Nephron progenitor cell (in vitro differentiated cells): ENCODE data around the gene PM20D2.

Experiments
- DNase-seq: peaks from one replicate; pipeline ENCODE4 v3.0.0; 2021
- H3K27ac Mint-ChIP-seq: 2 replicates; pipeline ENCODE4 v1.8.0; 2021; ENCODE audit warnings: mild to moderate bottlenecking, moderate library complexity, mixed read lengths
- H3K27me3 Mint-ChIP-seq: 2 replicates; pipeline ENCODE4 v1.8.0; 2021; ENCODE audit warnings: mild to moderate bottlenecking, low read depth, mixed read lengths; ENCODE audit not compliant: poor library complexity
- H3K36me3 Mint-ChIP-seq: 2 replicates; pipeline ENCODE4 v1.8.0; 2021; ENCODE audit warnings: low read depth, mixed read lengths
- H3K4me1 Mint-ChIP-seq: 2 replicates; pipeline ENCODE4 v1.8.0; 2021; ENCODE audit warnings: mixed read lengths
- H3K4me3 Mint-ChIP-seq: 2 replicates; pipeline ENCODE4 v1.8.0; 2021; ENCODE audit warnings: mild to moderate bottlenecking, moderate library complexity, mixed read lengths
- H3K9me3 Mint-ChIP-seq: 2 replicates; pipeline ENCODE4 v1.8.0; 2021; ENCODE audit warnings: mild to moderate bottlenecking, moderate library complexity, mixed read lengths
- TF ChIP-seq, protein P1 (sequence below): fragments of 200-600 bp; sonication (generic); IDR thresholded peaks from 2 replicates; pipeline ENCODE4 v1.5.0; 2021; ENCODE audit warnings: antibody characterized with exemption

Gene PM20D2

DNA sequence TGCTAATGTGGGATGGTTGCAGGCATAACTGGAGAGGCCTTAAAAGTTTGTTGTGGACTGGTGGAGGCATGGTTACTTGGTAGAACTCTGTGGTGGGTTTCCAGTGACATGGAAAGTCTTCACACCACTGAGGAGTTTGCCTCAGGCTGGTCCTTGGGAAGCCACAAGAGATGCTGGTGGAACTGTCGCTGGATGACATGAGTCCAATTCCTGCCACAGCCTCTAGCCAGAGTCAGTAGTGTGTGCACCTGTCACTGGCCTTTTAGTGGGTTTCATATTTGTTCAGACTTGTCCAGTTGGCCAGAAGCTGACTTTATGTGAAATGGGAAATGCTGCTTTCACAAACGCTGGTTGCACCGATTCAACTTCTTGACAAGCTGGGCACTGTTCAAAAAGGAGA is 14.3 kb upstream of the PM20D2 start:
- Mint-ChIP-seq H3K36me3 (peaks cover 37% of the 10 kb centered on the region), H3K4me3 (no peak overlapping the region), H3K4me1 (no peaks in the 10 kb centered on the region), H3K9me3 (peaks cover 34% of the 10 kb centered on the region), H3K27ac (no peak overlapping the region), H3K27me3 (peaks cover 5% of the 10 kb centered on the region)
- TF ChIP-seq, protein P1, sequence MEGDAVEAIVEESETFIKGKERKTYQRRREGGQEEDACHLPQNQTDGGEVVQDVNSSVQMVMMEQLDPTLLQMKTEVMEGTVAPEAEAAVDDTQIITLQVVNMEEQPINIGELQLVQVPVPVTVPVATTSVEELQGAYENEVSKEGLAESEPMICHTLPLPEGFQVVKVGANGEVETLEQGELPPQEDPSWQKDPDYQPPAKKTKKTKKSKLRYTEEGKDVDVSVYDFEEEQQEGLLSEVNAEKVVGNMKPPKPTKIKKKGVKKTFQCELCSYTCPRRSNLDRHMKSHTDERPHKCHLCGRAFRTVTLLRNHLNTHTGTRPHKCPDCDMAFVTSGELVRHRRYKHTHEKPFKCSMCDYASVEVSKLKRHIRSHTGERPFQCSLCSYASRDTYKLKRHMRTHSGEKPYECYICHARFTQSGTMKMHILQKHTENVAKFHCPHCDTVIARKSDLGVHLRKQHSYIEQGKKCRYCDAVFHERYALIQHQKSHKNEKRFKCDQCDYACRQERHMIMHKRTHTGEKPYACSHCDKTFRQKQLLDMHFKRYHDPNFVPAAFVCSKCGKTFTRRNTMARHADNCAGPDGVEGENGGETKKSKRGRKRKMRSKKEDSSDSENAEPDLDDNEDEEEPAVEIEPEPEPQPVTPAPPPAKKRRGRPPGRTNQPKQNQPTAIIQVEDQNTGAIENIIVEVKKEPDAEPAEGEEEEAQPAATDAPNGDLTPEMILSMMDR = no peak
- DNase-seq = no peak

DNA sequence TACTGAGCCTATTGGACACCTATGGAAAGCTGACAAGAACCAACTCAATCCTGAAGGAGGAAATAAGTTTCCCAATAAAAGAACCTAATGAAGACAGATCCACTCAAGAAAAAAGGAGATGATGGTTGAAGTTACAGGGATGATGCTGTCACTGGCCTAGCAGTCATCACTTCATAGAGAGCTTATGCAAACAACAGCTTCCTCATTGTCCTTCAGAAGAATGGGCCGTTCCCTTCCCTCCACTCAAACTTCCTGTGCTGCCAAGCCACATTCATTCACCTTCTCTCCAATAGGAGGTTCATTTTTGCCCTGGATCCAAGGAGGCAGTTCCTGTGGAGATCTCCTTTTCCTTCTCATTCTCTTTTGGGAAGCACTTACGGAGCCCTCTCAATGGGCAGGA is 13.8 kb upstream of the PM20D2 start:
- TF ChIP-seq, protein P1 = no peak
- peaks cover 5% of the 10 kb centered on the region for H3K27me3 Mint-ChIP-seq

DNA sequence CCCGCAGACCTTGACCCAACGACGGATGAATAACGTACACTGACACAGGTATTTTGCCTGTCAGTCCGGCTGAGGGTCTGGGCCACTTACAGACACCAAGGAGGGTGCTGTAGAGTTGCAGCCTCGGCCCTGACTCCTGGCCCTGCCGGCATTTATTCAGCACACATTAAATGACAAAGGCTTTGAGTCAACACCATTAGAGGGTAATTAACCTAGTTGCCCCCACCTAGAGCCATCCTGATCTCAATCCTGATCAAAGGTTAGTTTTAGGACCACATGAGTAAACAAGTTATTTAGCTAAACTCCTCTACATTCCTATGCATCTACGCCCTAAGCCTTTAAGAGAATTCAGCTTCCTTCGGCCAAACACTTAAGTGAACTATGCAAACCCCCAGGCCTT is 11.9 kb upstream of the PM20D2 start:
- Mint-ChIP-seq H3K9me3 (peaks cover 16% of the 10 kb centered on the region), H3K36me3 (peaks cover 24% of the 10 kb centered on the region), H3K4me3 (no peak overlapping the region), H3K27ac (no peak overlapping the region), H3K27me3 (peaks cover 5% of the 10 kb centered on the region), H3K4me1 (peaks cover under 1% of the 10 kb centered on the region)
- no peak for DNase-seq
- TF ChIP-seq, protein P1 = no peak

More for the DNA sequence above, 13.8 kb upstream of the PM20D2 start:
- Mint-ChIP-seq H3K9me3 (peaks cover 30% of the 10 kb centered on the region), H3K4me1 (no peaks in the 10 kb centered on the region), H3K4me3 (no peak overlapping the region), H3K27ac (no peak overlapping the region), H3K36me3 (peaks cover 33% of the 10 kb centered on the region)
- no peak for DNase-seq

DNA sequence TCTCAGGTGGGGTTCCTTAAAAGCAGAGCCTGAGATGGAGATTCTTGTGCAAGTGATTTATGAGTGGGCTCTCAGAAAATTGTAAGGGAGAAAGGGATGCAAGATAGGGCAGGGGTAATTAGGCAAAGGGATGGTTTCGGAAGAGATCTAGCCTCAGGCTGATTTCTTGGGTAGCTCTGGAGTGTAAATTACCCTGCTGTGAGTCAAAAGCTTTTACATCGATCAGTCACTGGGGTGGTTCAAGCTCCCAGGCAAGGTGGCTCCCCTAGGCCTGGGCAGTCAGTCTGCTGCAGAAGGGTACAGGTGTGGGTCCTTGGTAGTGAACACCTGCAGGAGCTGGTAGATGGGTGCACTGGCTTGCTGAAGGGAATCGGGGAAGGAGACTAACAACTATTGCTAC is 11.1 kb upstream of the PM20D2 start:
- H3K4me3 Mint-ChIP-seq = no peak overlapping the region
- peaks cover 15% of the 10 kb centered on the region for H3K9me3 Mint-ChIP-seq
- no peak overlapping the region for H3K27ac Mint-ChIP-seq
- TF ChIP-seq, protein P1 = no peak
- DNase-seq = no peak
- H3K4me1 Mint-ChIP-seq = peaks cover 7% of the 10 kb centered on the region
- peaks cover 5% of the 10 kb centered on the region for H3K27me3 Mint-ChIP-seq
- H3K36me3 Mint-ChIP-seq = peaks cover 23% of the 10 kb centered on the region

DNA sequence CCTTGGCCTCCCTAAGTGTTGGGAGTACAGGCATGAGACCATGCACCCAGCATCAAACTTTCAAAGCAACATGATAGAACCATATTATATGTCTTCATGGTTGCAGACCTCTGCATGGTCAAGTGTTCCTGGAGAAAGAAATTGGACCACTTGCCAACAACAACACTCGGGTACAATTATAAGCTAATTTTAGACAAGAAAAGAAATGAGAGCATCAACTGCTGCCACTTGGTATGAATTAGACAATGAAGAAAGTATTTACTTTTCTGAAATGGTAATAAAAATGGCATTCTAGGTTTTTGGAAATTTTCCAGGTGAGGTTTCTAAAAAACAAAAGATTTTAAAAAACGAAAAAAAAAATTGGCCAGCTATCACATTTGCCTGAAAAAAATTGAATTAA is 7.7 kb upstream of the PM20D2 start:
- H3K27me3 Mint-ChIP-seq = peaks cover 5% of the 10 kb centered on the region
- peaks cover 9% of the 10 kb centered on the region for H3K9me3 Mint-ChIP-seq
- no peak overlapping the region for H3K27ac Mint-ChIP-seq
- TF ChIP-seq, protein P1 = no peak
- H3K4me3 Mint-ChIP-seq = no peak overlapping the region
- peaks cover 7% of the 10 kb centered on the region for H3K4me1 Mint-ChIP-seq
- H3K36me3 Mint-ChIP-seq = peaks cover 25% of the 10 kb centered on the region
- DNase-seq = no peak

DNA sequence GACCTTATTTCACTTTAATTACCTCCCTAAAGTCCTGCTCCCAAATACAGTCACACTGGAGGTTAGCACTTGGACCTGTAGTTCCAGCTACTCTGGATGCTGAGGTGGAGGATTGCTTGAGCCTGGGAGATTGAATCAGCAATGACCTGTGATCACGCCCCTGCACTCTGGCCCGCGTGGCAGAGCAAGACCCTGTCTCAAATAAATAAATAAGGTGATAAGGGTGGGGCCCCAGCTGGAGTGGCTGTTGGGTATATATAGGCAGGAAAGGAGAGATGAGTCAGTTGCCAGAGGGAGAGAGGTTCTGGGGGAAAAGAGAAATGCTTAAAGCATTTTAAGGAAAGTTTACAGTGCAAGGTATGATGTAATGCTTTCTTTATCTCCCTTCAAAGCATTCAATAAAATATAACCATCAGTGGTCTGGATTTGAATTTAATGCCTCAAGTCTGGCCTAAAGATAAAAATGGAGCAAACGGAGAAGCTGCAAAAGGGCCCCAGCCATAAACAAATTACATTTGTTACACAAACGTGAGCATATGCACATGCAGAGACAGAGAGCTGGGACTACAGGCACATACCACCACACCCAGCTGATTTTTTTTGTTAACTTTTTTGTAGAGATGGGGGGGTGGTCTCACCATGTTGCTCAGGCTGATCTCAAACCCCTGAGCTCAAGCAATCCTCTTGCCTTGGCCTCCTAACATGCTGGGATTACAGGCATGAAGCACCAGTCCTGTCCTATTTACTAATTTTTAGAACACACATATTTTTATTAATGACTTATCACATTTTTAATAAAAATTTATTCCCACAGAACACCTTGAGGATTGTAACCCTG is 6.1 kb upstream of the PM20D2 start:
- H3K27ac Mint-ChIP-seq = peak overlapping the region; percentile 8
- peaks cover 7% of the 10 kb centered on the region for H3K4me1 Mint-ChIP-seq
- H3K36me3 Mint-ChIP-seq = peaks cover 13% of the 10 kb centered on the region
- DNase-seq = no peak
- H3K4me3 Mint-ChIP-seq = no peak overlapping the region
- TF ChIP-seq, protein P1 = no peak
- H3K27me3 Mint-ChIP-seq = peaks cover 10% of the 10 kb centered on the region
- H3K9me3 Mint-ChIP-seq = no peaks in the 10 kb centered on the region
